GM23338 (cell line): ENCODE data around the gene NAA16.

Experiments
- CREB1 ChIP-seq: fragments of 250-450 bp; sonication (Bioruptor Pico); IDR thresholded peaks from 2 replicates; pipeline ENCODE4 v1.5.0; 2020; ENCODE audit warnings: low read depth, mild to moderate bottlenecking, moderate library complexity
- EZH2 ChIP-seq: fragments of 200-600 bp; sonication (generic); IDR thresholded peaks from one replicate; pipeline ENCODE4 v1.8.0; 2017; ENCODE audit warnings: antibody characterized with exemption, mild to moderate bottlenecking, low read depth; ENCODE audit not compliant: unreplicated experiment
- EZH2phosphoT487 ChIP-seq: fragments of 200-600 bp; sonication (generic); IDR thresholded peaks from one replicate; pipeline ENCODE4 v1.8.1; 2018; ENCODE audit warnings: antibody characterized with exemption; ENCODE audit not compliant: unreplicated experiment
- JUNB ChIP-seq: IDR thresholded peaks from one replicate; pipeline ENCODE4 v1.6.1; 2016; ENCODE audit warnings: antibody characterized with exemption; ENCODE audit not compliant: unreplicated experiment
- NANOG ChIP-seq: IDR thresholded peaks from 2 replicates; pipeline ENCODE4 v1.6.1; 2016; ENCODE audit warnings: antibody characterized with exemption, borderline replicate concordance
- POLR2AphosphoS5 ChIP-seq: IDR thresholded peaks from 2 replicates; pipeline ENCODE4 v1.6.1; 2016; ENCODE audit warnings: antibody characterized with exemption, low read depth
- REST ChIP-seq: IDR thresholded peaks from one replicate; pipeline ENCODE4 v1.6.1; 2018; ENCODE audit warnings: antibody characterized with exemption; ENCODE audit not compliant: unreplicated experiment
- STAT1 ChIP-seq: IDR thresholded peaks from one replicate; pipeline ENCODE4 v1.6.1; 2016; ENCODE audit warnings: antibody characterized with exemption; ENCODE audit not compliant: unreplicated experiment
- ZNF331 ChIP-seq: fragments of 250-450 bp; sonication (Bioruptor Pico); IDR thresholded peaks from 2 replicates; pipeline ENCODE4 v1.5.0; 2020; ENCODE audit warnings: low read depth, mild to moderate bottlenecking, moderate library complexity
- TF ChIP-seq, protein P1 (sequence below), 2 experiments: fragments of 200-600 bp in 1 of 2; sonication (generic) in 1 of 2; conservative IDR thresholded peaks; 2 replicates each; pipeline versions ENCODE4 v1.5.1 to v1.6.1; 2016 to 2017; ENCODE audit warnings: antibody characterized with exemption in 2 of 2, low read depth in 2 of 2, mild to moderate bottlenecking in 2 of 2, moderate library complexity in 1 of 2
- TF ChIP-seq, protein P2 (sequence below): fragments of 250-450 bp; sonication (Bioruptor Pico); IDR thresholded peaks from 2 replicates; pipeline ENCODE4 v1.5.0; 2020; ENCODE audit warnings: mild to moderate bottlenecking, moderate library complexity

GRCh38 chr13:41411060-41411459 is 100.0 kb downstream of the NAA16 start:
- TF ChIP-seq, protein P1, sequence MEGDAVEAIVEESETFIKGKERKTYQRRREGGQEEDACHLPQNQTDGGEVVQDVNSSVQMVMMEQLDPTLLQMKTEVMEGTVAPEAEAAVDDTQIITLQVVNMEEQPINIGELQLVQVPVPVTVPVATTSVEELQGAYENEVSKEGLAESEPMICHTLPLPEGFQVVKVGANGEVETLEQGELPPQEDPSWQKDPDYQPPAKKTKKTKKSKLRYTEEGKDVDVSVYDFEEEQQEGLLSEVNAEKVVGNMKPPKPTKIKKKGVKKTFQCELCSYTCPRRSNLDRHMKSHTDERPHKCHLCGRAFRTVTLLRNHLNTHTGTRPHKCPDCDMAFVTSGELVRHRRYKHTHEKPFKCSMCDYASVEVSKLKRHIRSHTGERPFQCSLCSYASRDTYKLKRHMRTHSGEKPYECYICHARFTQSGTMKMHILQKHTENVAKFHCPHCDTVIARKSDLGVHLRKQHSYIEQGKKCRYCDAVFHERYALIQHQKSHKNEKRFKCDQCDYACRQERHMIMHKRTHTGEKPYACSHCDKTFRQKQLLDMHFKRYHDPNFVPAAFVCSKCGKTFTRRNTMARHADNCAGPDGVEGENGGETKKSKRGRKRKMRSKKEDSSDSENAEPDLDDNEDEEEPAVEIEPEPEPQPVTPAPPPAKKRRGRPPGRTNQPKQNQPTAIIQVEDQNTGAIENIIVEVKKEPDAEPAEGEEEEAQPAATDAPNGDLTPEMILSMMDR (conservative IDR thresholded peaks at IDR 0.05; ENCODE audit: low read depth in 2 of 2) = no peak
- TF ChIP-seq ZNF331 (CRISPR knock-in tag) = no peak
- no peak for TF ChIP-seq EZH2
- no peak for TF ChIP-seq JUNB
- TF ChIP-seq REST = no peak
- no peak for TF ChIP-seq POLR2AphosphoS5
- no peak for TF ChIP-seq EZH2phosphoT487
- no peak for TF ChIP-seq CREB1 (CRISPR knock-in tag)
- no peak for TF ChIP-seq NANOG
- no peak for TF ChIP-seq STAT1
- TF ChIP-seq, protein P2, sequence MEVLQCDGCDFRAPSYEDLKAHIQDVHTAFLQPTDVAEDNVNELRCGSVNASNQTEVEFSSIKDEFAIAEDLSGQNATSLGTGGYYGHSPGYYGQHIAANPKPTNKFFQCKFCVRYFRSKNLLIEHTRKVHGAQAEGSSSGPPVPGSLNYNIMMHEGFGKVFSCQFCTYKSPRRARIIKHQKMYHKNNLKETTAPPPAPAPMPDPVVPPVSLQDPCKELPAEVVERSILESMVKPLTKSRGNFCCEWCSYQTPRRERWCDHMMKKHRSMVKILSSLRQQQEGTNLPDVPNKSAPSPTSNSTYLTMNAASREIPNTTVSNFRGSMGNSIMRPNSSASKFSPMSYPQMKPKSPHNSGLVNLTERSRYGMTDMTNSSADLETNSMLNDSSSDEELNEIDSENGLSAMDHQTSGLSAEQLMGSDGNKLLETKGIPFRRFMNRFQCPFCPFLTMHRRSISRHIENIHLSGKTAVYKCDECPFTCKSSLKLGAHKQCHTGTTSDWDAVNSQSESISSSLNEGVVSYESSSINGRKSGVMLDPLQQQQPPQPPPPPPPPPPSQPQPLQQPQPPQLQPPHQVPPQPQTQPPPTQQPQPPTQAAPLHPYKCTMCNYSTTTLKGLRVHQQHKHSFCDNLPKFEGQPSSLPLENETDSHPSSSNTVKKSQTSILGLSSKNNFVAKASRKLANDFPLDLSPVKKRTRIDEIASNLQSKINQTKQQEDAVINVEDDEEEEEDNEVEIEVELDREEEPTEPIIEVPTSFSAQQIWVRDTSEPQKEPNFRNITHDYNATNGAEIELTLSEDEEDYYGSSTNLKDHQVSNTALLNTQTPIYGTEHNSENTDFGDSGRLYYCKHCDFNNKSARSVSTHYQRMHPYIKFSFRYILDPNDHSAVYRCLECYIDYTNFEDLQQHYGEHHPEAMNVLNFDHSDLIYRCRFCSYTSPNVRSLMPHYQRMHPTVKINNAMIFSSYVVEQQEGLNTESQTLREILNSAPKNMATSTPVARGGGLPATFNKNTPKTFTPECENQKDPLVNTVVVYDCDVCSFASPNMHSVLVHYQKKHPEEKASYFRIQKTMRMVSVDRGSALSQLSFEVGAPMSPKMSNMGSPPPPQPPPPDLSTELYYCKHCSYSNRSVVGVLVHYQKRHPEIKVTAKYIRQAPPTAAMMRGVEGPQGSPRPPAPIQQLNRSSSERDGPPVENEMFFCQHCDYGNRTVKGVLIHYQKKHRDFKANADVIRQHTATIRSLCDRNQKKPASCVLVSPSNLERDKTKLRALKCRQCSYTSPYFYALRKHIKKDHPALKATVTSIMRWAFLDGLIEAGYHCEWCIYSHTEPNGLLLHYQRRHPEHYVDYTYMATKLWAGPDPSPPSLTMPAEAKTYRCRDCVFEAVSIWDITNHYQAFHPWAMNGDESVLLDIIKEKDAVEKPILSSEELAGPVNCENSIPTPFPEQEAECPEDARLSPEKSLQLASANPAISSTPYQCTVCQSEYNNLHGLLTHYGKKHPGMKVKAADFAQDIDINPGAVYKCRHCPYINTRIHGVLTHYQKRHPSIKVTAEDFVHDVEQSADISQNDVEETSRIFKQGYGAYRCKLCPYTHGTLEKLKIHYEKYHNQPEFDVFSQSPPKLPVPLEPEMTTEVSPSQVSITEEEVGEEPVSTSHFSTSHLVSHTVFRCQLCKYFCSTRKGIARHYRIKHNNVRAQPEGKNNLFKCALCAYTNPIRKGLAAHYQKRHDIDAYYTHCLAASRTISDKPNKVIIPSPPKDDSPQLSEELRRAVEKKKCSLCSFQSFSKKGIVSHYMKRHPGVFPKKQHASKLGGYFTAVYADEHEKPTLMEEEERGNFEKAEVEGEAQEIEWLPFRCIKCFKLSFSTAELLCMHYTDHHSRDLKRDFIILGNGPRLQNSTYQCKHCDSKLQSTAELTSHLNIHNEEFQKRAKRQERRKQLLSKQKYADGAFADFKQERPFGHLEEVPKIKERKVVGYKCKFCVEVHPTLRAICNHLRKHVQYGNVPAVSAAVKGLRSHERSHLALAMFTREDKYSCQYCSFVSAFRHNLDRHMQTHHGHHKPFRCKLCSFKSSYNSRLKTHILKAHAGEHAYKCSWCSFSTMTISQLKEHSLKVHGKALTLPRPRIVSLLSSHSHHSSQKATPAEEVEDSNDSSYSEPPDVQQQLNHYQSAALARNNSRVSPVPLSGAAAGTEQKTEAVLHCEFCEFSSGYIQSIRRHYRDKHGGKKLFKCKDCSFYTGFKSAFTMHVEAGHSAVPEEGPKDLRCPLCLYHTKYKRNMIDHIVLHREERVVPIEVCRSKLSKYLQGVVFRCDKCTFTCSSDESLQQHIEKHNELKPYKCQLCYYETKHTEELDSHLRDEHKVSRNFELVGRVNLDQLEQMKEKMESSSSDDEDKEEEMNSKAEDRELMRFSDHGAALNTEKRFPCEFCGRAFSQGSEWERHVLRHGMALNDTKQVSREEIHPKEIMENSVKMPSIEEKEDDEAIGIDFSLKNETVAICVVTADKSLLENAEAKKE (CRISPR knock-in tag) = no peak
